ENCODE data around the gene ZNF488. TPM values are rescaled to one million over a fixed set of nuclear protein-coding genes. Genes with fewer than 3 reads are reported as not detected.

The ZNF488 gene
- polyA plus RNA-seq, 2 of the 4 experiments (the other 2 are of a cell fraction), result 4.0 to 8.3 TPM

DNA sequence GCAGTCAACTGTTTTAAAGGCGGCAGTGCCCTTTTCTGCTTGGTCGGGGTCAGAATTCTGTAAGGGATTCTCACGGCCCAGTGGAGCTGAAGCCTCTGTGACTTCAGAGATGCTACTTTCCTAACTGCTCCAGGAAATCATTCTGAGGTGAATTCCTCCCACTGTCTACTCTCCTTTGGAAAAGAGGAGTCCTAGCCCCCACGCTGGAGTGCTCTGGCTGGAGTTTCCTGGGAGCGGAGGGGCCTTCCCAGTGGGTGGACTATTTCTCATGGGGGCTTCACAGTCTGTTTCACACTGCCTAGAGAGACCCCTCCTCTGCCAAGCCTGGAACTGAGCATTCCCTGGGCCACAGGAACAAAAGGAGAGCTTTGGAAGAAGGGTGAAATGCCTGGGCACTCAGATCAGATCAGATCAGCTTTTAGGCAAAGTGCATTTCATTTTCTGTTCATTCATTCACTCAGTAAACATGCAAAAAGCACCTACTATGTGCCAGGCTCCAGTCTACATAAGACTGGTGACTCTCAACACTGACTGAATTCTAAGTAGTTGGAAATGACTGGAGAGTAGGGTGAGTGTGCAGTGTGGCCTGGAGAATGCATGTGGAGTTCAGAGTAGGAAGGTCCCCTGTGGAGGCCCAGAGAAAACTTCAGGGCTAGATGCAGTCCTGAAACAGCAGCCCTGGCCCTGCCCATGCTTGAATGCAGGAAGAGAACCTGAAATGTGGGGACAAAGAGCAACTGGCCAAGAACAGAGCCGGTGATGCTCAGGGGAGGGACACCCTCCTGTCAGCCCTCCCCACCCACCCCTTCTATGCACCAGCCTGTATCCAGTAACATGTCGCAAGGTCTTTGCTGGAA lies 12.2 kb downstream of the ZNF488 start:
- ATAC-seq, result no peak

DNA sequence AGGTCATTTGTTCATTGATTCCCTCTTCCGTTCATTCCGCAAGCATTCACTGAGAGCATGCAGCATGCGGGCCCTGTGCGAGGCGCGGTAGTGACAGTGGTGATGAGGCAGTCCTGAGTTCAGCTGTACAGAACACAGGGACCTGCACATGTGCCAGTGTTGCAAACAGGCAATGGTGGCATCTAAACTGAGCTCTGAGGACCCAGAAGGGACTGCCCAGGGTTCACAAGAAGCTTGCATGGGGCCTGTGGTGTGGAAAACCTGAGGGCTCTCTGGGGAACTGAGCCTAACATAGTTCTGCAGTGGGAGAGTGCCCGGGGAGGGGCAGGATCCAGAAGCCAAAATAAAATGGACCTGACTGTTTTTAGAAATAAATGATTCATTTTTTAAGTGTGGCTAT lies 13.2 kb downstream of the ZNF488 start:
- Histone ChIP-seq H3K9me3 (no peaks in the 10 kb centered on the region), H3K4me1 (no peaks in the 10 kb centered on the region), H3K27ac (no peak overlapping the region), H3K4me3 (no peak overlapping the region), H3K4me2 (no peak overlapping the region)
- no peak for ATAC-seq
- ChIA-PET POLR2A (no interaction called here), CTCF (interaction anchor here (1.1 to 5.2 kb wide), 2 partner anchors 11 to 18 kb away, joined by 4 to 27 read pairs; no protein-coding TSS in a partner anchor)
- TF ChIP-seq JUN (IDR thresholded peaks at IDR 0.05), result no peak
- no peak for DNase-seq (ENCODE audit: low read depth in 1 of 2, low spot score in 1 of 2)
- 91% methylated on average over 7 of the region's 7 CpGs for WGBS (ENCODE audit: missing lambda C conversion rate)
- FAIRE-seq, result no peak

More for the DNA sequence above, 12.2 kb downstream of the ZNF488 start:
- ChIA-PET POLR2A (no interaction called here), CTCF (interaction anchor here (0.9 to 5.2 kb wide), 3 partner anchors 12 to 24 kb away, joined by 3 to 27 read pairs (median 4); no protein-coding TSS in a partner anchor)
- FAIRE-seq (no peak), DNase-seq (ENCODE audit: low read depth in 1 of 2, low spot score in 1 of 2) (no peak)
- Histone ChIP-seq H3K4me2 (no peak overlapping the region), H3K9me3 (no peaks in the 10 kb centered on the region), H3K27ac (no peak overlapping the region), H3K4me1 (no peaks in the 10 kb centered on the region), H3K4me3 (no peak overlapping the region)
- TF ChIP-seq HOXA7 (CRISPR knock-in tag; IDR thresholded peaks at IDR 0.05) (no peak), ZFP36 (IDR thresholded peaks at IDR 0.05; ENCODE audit: borderline replicate concordance, partially characterized antibody) (no peak), EHF (CRISPR knock-in tag; IDR thresholded peaks at IDR 0.05) (no peak), MAFK (IDR thresholded peaks at IDR 0.05; ENCODE audit: partially characterized antibody) (no peak), CTCF (IDR thresholded peaks at IDR 0.05) (no peak), ZSCAN20 (CRISPR knock-in tag; IDR thresholded peaks at IDR 0.05) (no peak), RNF2 (IDR thresholded peaks at IDR 0.05; ENCODE audit: borderline replicate concordance, low read depth) (no peak)
- TF ChIP-seq, protein P1, sequence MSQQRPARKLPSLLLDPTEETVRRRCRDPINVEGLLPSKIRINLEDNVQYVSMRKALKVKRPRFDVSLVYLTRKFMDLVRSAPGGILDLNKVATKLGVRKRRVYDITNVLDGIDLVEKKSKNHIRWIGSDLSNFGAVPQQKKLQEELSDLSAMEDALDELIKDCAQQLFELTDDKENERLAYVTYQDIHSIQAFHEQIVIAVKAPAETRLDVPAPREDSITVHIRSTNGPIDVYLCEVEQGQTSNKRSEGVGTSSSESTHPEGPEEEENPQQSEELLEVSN (IDR thresholded peaks at IDR 0.05; ENCODE audit: borderline replicate concordance, low read depth), result no peak
- 82% methylated on average over 7 of the region's 7 CpGs for WGBS (ENCODE audit: missing lambda C conversion rate)

- WGBS (ENCODE audit: missing lambda C conversion rate), result 92% methylated on average over 11 of the region's 11 CpGs
- H3K4me1 ChIP-seq, result no peaks in the 10 kb centered on the region
- H3K4me2 ChIP-seq, result no peak overlapping the region
- ATAC-seq (no peak), FAIRE-seq (no peak), DNase-seq (ENCODE audit: low read depth in 1 of 2, low spot score in 1 of 2) (no peak)
- POLR2A ChIA-PET, result no interaction called here
- no peak for TF ChIP-seq CEBPB (IDR thresholded peaks at IDR 0.05)
- TF ChIP-seq BHLHE40 (IDR thresholded peaks at IDR 0.05; ENCODE audit: low read depth, low read length), result no peak
- TF ChIP-seq JUNB (IDR thresholded peaks at IDR 0.05), result no peak
- no peak for TF ChIP-seq KDM1A (IDR thresholded peaks at IDR 0.05; ENCODE audit: low read depth)
- TF ChIP-seq HOXA7 (CRISPR knock-in tag; IDR thresholded peaks at IDR 0.05), result no peak
- TF ChIP-seq ELK1 (IDR thresholded peaks at IDR 0.05; ENCODE audit: low read depth, low read length), result no peak
- no peaks in the 10 kb centered on the region for H3K9me3 ChIP-seq
- no peak overlapping the region for H3K4me3 ChIP-seq
- CTCF ChIA-PET, result interaction anchor here (5.2 kb wide), 1 partner anchor 11 kb away, joined by 27 read pairs; no protein-coding TSS in a partner anchor
- no peak overlapping the region for H3K27ac ChIP-seq
Observed at GRCh38 chr10:47370015-47370767, 13.9 kb downstream of the ZNF488 start.

Measured in A549 (cell line).